ENCODE results near the gene FAM131A.

The FAM131A gene

DNA sequence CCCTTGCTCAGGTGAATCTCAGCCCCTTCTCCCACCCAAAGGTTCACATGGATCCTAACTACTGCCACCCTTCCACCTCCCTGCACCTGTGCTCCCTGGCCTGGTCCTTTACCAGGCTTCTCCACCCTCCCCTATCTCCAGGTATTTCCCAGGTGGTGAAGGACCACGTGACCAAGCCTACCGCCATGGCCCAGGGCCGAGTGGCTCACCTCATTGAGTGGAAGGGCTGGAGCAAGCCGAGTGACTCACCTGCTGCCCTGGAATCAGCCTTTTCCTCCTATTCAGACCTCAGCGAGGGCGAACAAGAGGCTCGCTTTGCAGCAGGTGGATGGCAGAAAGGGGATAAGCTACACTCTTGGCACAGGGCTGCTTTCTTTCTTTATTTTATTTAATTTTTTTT is 4.5 kb downstream of the FAM131A start:
- no peak for DNase-seq (ENCODE audit: low read depth)

DNA sequence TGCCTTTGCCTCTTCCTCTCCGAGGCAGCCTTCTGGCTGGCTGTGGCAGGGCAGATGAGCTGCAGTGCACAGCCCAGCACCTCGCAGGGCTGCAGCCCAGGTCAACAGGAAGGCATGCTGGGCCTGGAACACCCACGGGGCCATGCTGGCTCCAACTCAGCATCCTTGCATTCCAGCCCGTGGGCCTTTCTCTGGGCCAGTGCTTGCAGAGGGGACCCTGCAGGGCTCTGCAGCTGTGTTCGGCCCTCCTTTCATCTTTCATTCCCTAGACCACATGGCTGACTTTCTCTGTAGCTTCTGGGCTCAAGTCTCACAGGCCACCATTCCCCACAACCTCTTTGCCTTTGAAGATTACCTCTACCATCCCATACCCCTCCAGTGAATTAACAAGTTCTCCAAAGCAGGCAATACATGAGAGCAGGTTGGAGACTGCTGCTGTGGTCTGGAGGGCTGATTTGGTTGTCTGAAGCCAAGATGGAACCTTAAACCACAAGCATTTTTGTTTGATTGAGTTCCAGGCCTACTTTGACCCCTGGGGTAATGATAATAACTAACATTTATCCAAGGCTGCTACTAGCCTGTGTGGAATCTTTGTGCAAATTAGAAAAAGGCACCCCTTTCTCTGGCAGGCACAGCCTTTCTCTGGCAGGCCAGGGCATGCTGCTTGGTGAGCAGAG is 5.9 kb downstream of the FAM131A start:
- no peak for DNase-seq (ENCODE audit: low read depth)

DNA sequence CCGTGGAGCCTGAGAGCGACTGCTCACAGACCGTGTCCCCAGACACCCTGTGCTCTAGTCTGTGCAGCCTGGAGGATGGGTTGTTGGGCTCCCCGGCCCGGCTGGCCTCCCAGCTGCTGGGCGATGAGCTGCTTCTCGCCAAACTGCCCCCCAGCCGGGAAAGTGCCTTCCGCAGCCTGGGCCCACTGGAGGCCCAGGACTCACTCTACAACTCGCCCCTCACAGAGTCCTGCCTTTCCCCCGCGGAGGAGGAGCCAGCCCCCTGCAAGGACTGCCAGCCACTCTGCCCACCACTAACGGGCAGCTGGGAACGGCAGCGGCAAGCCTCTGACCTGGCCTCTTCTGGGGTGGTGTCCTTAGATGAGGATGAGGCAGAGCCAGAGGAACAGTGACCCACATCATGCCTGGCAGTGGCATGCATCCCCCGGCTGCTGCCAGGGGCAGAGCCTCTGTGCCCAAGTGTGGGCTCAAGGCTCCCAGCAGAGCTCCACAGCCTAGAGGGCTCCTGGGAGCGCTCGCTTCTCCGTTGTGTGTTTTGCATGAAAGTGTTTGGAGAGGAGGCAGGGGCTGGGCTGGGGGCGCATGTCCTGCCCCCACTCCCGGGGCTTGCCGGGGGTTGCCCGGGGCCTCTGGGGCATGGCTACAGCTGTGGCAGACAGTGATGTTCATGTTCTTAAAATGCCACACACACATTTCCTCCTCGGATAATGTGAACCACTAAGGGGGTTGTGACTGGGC is 7.3 kb downstream of the FAM131A start:
- no peak for DNase-seq (ENCODE audit: low read depth)

DNA sequence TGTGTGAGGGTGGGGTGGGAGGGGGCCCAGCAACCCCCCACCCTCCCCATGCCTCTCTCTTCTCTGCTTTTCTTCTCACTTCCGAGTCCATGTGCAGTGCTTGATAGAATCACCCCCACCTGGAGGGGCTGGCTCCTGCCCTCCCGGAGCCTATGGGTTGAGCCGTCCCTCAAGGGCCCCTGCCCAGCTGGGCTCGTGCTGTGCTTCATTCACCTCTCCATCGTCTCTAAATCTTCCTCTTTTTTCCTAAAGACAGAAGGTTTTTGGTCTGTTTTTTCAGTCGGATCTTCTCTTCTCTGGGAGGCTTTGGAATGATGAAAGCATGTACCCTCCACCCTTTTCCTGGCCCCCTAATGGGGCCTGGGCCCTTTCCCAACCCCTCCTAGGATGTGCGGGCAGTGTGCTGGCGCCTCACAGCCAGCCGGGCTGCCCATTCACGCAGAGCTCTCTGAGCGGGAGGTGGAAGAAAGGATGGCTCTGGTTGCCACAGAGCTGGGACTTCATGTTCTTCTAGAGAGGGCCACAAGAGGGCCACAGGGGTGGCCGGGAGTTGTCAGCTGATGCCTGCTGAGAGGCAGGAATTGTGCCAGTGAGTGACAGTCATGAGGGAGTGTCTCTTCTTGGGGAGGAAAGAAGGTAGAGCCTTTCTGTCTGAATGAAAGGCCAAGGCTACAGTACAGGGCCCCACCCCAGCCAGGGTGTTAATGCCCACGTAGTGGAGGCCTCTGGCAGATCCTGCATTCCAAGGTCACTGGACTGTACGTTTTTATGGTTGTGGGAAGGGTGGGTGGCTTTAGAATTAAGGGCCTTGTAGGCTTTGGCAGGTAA is 8.1 kb downstream of the FAM131A start:
- no peak for DNase-seq (ENCODE audit: low read depth)

- DNase-seq (ENCODE audit: low read depth) = no peak
These were observed 9.2 kb downstream of the FAM131A start for GRCh38 chr3:184346480-184347190.

GRCh38 chr3:184347321-184348056 is 10.1 kb downstream of the FAM131A start:
- DNase-seq (ENCODE audit: low read depth) = no peak

DNA sequence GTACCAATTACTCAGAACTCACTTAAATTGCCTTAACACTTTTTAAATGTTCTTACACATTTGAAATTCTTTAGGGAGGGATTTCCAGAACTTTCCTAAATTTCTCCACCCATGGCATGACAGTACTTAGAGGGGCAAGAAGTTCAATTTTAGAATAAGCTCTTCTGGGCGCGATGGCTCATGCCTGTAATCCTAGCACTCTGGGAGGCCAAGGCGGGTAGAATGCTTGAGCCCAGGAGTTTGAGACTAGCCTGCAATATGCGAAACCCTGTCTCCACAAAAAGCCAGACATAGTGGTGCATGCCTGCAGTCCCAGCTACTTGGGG is 10.6 kb downstream of the FAM131A start:
- no peak for DNase-seq (ENCODE audit: low read depth)

DNA sequence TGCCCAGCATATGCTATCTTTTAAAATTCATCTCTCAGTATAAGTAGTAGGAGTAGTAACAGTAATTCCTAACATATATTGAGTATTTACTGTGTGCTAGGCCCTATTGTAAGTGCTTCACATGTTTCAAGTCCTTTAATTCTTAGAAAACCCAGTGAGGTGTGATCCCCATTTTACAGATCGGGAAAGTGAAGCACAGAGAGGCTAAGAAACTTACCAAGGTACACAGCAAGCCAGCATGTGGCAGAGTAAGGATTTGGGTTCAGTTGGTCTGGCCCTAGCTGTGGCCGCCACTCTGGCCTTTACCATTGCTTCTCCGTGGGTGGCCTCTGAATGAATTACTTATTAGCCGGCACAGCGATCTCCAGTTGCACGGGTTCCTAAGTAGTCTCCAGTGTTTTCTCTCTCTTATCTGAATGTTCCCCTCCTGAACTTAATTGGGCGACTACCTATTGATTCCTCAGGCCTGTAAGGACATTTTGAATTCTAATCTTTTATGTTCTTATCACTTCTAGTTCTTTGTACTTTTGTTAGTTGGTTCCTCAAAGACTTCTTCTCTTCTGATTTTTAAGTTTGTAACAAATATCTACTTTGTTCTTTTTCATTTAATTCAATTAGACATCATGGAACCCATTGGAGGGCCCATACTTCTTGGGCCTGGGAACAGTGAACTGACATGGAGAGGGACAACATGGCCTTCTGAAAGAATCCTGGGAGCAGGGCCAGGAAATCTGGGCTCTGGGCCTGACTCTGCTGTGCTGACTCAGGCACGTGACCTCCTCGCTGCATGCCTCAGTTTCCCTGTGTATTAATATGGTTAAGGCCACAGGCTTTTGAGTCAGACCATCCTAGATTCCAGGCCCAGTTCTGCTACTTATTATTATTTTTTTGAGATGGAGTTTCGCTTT is 12.4 kb downstream of the FAM131A start:
- no peak for DNase-seq (ENCODE audit: low read depth)

GRCh38 chr3:184350618-184351017 is 13.2 kb downstream of the FAM131A start:
- no peak for DNase-seq (ENCODE audit: low read depth)

GRCh38 chr3:184351511-184352148 is 14.2 kb downstream of the FAM131A start:
- no peak for DNase-seq (ENCODE audit: low read depth)

- DNase-seq (ENCODE audit: low read depth) = no peak
These were observed 14.9 kb downstream of the FAM131A start for GRCh38 chr3:184352149-184352785.

- no peak for DNase-seq (ENCODE audit: low read depth)
These were observed 15.6 kb downstream of the FAM131A start for GRCh38 chr3:184352897-184353545.

DNA sequence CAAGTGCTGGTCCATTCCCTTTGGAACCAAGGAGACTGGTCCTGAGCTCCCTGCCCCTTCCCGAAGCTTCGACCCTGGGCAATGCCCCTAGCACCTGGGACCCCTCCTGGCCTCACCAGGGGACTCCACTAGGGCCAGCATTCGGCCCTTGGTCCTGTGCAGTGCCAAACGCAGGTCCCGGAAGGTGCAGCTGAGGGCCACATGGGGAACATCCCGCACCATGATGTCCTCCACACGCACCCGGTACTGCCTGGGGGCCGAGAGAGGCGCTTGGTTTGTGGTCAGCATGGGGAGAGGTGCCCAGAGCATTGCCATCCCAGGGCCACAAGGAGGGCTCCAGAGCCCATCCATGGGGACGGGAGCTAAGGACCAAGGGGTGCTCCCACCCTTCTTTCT is 16.1 kb downstream of the FAM131A start:
- DNase-seq (ENCODE audit: low read depth) = no peak

DNA sequence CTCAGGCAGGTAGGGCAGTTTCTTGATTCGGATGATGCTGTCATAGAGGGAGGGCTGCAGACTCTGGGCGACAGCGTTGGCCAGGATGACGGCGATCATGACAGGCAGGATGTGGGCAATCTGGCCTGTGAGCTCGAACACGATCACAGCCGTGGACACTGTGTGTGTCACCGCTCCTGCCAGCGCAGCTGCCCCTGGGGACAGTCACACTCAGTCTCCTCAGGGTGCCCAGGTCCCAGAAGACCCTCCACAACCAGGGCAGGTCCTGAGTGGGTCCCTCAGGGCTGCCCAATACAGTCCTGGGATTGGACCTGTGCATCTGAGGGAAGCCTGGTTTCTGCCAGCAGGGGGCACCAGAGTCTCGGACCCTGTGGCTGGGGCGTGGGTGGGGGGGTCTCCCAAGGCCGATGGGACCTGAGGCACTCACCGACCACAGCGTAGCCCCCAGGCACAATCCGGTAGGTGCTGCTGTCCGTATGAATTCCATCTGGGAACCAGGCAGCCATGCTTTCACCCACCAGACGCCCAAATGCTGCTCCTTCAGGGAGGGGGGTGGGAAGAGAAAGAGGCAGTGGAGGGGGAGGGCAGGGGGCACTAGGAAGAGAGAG is 16.8 kb downstream of the FAM131A start:
- DNase-seq (ENCODE audit: low read depth) = no peak

GRCh38 chr3:184354754-184355153 is 17.4 kb downstream of the FAM131A start:
- no peak for DNase-seq (ENCODE audit: low read depth)

- DNase-seq (ENCODE audit: low read depth) = no peak
These were observed 18.1 kb downstream of the FAM131A start for GRCh38 chr3:184355261-184356040.

GRCh38 chr3:184357248-184358123 is 20.1 kb downstream of the FAM131A start:
- DNase-seq (ENCODE audit: low read depth) = no peak

Data from fibroblast of the conjunctiva (primary cell).